Rectal smooth muscle tissue (tissue), 1 donor: ENCODE data around the gene ADD3.
A peak's percentile ranks its signal among the peaks of the same experiment; 100 is the strongest.

ENCODE experiments used
- H3K27ac ChIP-seq: one replicate; pipeline ENCODE4 v1.7.0; 2013; ENCODE audit warnings: low read depth, low read length, inconsistent platforms
- H3K27me3 ChIP-seq: one replicate; pipeline ENCODE4 v1.7.0; 2013; ENCODE audit warnings: low read length; ENCODE audit not compliant: control insufficient read depth, insufficient read depth
- H3K36me3 ChIP-seq: one replicate; pipeline ENCODE4 v1.7.0; 2013; ENCODE audit warnings: low read length; ENCODE audit not compliant: control insufficient read depth, insufficient read depth
- H3K4me1 ChIP-seq: one replicate; pipeline ENCODE4 v1.7.0; 2013; ENCODE audit warnings: low read length; ENCODE audit not compliant: control insufficient read depth, insufficient read depth
- H3K4me3 ChIP-seq: one replicate; pipeline ENCODE4 v1.7.0; 2013; ENCODE audit warnings: low read length
- H3K9ac ChIP-seq: one replicate; pipeline ENCODE4 v1.7.0; 2013; ENCODE audit warnings: low read length

ADD3 gene

DNA sequence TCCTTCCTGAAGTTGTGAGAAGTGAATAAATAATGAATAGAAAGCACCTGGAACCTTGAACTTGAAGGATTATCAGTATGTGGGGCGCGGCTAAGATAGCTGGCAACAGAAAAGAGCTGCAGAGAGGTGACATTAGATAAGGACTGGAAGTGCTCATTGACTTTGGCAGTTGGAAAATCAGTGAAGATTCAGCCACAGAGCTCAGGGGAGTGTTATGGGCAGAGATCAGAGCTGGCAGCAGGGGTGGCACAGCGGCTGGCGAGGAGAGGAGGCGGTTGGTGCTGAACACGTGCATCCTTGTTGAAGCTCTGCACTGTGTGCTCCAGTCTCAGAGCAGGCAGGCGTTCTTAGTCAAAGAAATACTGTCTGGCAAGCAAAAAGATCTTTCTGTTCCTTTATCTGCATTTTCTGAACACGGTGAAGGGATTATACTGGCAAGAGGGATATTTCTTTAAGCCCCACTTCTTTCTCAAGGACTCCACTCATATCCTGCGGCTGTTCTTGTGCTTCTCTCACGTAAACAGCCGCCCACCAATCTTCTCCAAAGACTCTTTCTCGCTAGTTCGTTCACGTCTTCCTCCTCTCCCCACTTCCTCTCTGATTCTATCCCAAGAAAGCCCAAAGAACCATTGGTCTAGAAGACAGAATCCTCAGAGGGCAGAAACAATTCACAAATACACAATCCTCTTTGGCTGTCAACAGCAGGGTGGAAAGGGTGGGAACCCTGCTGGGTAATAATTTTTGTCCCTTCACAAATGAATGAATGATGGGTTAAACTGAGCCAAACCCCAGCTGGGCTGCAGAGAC lies 38.6 kb upstream of the ADD3 start:
- no peak overlapping the region for H3K9ac ChIP-seq
- H3K4me3 ChIP-seq = no peak overlapping the region
- H3K27ac ChIP-seq = no peak overlapping the region

DNA sequence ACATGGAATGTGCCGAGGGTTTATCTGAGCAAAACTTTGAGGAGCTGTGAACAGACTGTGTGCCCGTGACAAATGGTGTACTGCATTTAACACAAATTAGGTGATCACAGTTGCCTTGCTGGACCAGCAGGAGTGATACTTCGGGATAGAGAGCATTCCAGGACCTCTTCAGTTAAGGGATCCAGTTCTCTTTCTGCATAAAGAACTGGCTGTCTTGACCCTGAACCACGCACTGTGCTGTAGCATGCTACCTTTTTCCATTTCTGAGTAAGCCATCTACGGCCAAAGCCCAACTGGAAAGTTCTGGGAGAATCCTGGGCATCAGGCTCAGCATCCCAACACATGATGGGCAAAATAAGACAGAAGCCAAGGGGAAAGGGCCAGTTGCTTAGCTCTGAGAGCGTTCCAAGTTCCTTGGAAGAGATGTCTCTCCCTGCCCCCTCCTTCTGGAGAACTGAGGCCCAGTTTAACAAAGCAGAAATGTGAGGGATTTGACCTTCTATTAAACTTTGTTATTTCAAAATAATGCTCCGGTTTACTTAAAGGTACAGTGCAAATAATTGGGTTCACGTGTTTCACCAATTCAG lies 37.9 kb upstream of the ADD3 start:
- Histone ChIP-seq H3K27me3 (no peaks in the 10 kb centered on the region), H3K9ac (no peak overlapping the region), H3K4me3 (no peak overlapping the region), H3K36me3 (no peaks in the 10 kb centered on the region), H3K27ac (no peak overlapping the region), H3K4me1 (no peaks in the 10 kb centered on the region)

More for the DNA sequence above, 38.6 kb upstream of the ADD3 start:
- H3K27me3 ChIP-seq = no peaks in the 10 kb centered on the region
- H3K36me3 ChIP-seq = no peaks in the 10 kb centered on the region
- H3K4me1 ChIP-seq = no peaks in the 10 kb centered on the region

DNA sequence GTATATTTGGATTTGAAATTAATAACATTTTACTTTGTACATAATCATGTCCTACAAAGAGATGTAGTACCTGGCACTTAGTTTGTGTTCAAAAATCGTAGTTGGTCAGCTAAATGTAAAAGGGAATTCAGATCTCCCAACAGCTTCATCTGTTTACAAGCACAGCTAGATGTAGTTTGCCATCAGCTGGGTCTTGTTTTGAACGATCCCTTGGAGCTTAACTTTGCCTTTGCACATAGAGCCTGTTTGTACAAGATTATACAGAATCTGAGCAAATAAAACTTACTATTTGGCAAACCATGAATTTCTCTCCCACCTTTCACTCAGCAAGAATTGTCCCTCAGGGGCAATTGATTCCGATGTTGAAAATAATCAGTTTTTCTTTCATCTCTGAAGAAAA lies 36.1 kb upstream of the ADD3 start:
- Histone ChIP-seq H3K9ac (no peak overlapping the region), H3K4me3 (no peak overlapping the region), H3K27me3 (no peaks in the 10 kb centered on the region), H3K4me1 (no peaks in the 10 kb centered on the region), H3K36me3 (no peaks in the 10 kb centered on the region), H3K27ac (no peak overlapping the region)

DNA sequence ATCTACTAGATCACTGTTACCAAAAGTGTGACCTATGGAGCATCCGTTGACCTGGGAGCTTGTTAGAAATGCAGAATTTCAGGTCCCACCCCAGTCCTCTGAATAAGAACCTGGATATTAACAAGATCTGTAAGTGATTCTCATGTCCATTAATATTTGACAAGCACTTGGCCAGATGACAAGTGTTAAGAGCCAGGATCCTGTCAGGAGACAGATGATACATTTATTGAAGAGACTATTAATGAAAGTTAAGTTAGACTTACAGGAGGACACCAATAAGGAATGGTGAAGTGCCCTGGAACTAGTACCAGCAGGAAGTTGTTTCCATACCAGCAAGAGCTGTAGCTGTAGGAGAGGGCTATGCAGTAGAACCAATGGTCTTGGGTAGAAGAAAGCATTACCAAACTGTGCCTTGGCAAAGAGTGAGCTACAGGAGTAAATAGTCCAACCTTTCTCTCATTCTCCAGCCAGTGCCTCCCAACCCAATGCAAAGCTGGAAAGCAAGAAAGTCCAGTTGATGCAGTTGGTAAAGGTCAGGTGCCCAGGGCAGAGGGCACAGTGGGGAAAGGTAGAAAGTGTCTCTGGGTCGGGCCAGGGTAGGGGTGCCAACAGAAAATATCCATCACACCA lies 35.3 kb upstream of the ADD3 start:
- Histone ChIP-seq H3K9ac (no peak overlapping the region), H3K27me3 (no peaks in the 10 kb centered on the region), H3K4me1 (no peaks in the 10 kb centered on the region), H3K27ac (no peak overlapping the region), H3K36me3 (no peaks in the 10 kb centered on the region), H3K4me3 (no peak overlapping the region)

DNA sequence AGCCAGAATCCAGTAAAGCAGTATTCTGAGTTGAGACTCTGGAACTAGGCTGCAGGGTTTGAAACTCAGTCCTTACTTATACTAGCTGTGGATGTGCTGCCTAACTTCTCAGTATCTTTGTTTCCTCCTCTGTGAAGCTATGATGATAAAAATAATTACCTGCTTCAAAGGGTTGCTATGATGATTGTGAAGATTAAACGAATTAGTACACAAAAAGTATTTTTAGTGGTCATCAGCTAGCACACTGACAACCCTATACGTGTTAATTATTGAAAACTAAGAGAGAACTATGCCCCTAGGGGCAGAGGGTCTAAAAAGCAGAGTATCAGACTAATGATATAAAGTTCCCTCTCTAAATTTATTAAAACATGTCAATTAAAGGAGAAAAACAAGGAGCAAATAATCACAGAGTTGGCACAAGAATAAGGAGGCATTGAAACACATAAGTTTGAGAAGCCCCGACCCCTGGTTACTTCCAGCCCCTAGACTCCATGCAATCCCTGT lies 34.4 kb upstream of the ADD3 start:
- no peak overlapping the region for H3K9ac ChIP-seq
- H3K27ac ChIP-seq = no peak overlapping the region
- no peaks in the 10 kb centered on the region for H3K4me1 ChIP-seq
- no peaks in the 10 kb centered on the region for H3K36me3 ChIP-seq
- H3K27me3 ChIP-seq = no peaks in the 10 kb centered on the region
- no peak overlapping the region for H3K4me3 ChIP-seq

DNA sequence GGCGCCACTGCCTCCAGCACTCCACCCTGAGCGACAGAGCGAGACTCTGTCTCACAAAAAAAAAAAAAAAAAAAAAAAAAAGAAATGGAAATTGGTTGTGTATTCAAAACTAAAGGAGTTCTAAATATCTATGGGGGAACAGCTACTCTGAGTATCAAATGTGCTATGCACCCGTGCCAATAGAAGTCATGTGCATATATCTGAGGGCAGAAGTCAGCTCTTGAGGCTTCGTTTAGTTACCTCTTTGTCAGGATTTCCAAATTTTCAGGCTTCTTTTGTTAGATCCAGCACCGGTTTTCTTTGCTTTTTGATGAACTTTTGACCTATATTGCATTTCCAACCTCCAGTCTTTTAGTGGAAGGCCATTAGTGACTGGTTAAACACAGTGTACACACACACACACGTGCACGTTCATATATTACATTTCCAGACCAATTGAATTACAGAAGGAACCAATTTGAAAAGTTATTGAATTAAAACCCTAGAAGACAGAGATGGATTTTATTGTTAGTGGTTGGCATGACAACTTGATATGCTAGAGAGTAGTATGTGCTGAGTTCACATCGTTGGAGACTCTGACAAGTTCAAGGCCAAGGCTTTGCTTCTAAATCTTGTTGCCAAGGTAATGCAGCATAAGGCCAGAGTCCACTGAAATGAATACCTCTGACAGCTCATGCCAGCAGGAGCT lies 33.1 kb upstream of the ADD3 start:
- Histone ChIP-seq H3K4me1 (no peaks in the 10 kb centered on the region), H3K9ac (no peak overlapping the region), H3K27ac (no peak overlapping the region), H3K36me3 (no peaks in the 10 kb centered on the region), H3K4me3 (no peak overlapping the region), H3K27me3 (no peaks in the 10 kb centered on the region)

DNA sequence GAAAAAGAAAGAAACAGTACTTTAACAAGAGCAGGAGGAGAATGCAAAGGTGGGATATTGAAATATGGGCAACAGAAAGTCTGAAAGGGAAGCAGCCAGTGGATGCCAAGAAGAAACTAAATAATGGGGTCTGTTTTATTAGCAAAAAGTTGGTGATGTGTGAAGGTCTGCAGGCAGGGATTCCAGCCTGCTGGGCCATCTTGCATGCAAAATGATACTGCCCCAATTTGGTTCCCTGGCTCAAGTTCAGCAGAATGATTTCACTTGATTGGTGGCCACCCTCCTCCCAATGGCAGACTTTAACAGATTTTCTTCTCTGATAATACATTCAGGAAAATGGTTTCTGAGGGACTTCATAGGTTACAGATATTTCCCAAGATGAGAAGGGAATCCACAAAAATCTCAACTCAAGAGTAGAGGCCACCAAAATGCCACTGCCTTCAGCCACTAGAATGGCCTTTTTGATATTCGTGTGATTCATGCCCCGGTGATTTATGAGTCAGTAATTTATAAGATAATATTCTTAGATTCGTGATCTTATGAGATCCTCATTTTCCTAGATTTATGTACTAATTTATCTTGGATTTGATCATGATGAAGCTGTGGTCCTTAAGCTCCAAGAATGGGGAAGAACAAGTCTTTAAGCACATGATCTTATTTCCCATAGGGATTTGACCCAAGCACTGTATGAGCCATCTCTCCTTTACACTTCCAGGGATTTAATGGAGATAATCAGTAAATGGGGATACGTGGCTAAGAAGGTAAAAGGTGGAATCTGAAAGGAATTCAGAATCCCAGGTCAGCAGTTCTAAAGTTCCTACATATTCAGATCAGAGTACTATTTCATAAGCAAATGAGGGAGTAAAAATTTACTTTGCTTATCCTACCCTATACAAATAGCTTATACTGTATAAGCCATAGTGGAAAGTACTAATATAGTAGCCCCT lies 32.3 kb upstream of the ADD3 start:
- Histone ChIP-seq H3K27me3 (no peaks in the 10 kb centered on the region), H3K27ac (no peak overlapping the region), H3K4me1 (no peaks in the 10 kb centered on the region), H3K36me3 (no peaks in the 10 kb centered on the region), H3K9ac (no peak overlapping the region), H3K4me3 (no peak overlapping the region)

DNA sequence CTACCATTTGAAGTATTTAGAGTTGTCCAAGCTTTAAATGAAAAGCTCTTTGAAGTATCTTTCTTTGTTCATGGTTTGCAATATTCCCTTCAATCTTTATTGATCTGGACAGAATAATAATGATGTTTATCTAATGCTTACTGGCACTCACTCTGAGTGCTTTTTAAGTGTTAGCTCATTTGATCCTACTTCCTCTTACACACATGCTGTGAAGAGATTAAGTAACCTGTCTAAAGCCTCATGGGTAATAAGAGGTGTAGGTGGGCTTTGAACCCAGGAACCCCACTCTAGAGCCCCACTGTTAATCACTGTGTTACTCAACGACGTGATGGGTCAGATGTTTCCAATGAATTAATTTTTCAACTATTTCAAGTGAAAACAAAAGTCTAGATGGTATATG lies 31.1 kb upstream of the ADD3 start:
- H3K9ac ChIP-seq = no peak overlapping the region
- H3K36me3 ChIP-seq = no peaks in the 10 kb centered on the region
- H3K27ac ChIP-seq = no peak overlapping the region
- no peaks in the 10 kb centered on the region for H3K27me3 ChIP-seq
- H3K4me3 ChIP-seq = no peak overlapping the region
- H3K4me1 ChIP-seq = no peaks in the 10 kb centered on the region

DNA sequence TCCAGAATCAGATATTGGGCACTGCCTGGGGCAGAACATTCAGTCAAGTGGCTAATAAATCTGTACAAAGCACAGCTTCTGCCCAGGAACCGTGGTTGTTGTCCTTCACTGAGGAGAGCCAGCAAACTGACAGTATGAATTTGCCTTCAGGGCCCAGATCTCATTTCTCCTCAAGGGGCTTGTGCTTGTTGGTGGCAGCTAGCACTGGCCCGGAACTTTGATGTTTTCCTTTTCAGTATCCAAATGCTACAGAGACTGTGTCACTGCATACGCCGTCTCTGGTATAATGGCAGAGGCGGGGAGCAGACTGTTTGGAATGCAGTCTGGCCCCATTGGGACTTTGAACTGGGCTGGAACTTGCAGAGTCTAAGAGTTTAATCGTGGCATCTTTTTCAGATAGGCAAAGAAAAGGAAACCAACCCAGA lies 30.4 kb upstream of the ADD3 start:
- no peak overlapping the region for H3K9ac ChIP-seq
- H3K4me1 ChIP-seq = no peaks in the 10 kb centered on the region
- H3K27me3 ChIP-seq = no peaks in the 10 kb centered on the region
- H3K4me3 ChIP-seq = peak overlapping the region; percentile 22
- H3K36me3 ChIP-seq = no peaks in the 10 kb centered on the region
- H3K27ac ChIP-seq = no peak overlapping the region

DNA sequence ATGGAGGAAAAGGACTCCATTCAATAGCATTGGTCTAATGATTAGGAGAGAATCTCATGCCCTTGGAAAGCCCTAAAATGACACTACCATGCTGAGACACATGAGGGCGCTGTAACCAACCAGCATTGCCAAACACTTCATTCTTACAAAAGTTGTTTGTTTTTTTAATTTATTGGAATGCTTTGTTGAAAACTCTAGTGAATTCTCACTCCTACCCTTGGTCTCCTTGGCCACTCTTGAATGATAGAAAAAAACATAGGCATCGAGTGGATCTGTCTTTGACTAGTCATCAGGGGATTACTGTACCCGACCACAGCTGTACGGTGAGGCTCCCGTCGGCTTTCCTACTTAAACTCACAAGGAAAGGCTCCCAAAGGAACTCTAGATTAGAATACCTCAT lies 29.3 kb upstream of the ADD3 start:
- no peaks in the 10 kb centered on the region for H3K27me3 ChIP-seq
- H3K4me1 ChIP-seq = no peaks in the 10 kb centered on the region
- H3K27ac ChIP-seq = no peak overlapping the region
- H3K36me3 ChIP-seq = no peaks in the 10 kb centered on the region
- H3K9ac ChIP-seq = no peak overlapping the region
- no peak overlapping the region for H3K4me3 ChIP-seq

DNA sequence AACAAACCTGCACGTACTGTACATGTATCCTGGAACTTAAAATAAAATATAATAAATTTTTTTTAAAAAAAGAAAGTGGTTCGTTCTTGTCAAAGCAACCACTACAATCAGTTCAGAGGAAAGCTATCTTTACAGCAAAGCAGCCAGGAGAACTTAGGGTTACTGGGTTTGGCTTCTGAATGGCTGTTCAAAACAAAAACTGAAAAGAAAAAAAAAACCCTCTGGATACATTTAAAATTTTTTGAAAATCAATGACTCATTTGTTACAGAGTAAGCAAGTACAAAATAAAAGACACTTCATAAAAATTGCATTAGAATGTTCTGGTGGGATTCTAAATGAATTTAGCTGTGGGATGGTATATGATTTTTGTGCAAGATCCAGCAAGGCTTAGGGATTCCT lies 28.6 kb upstream of the ADD3 start:
- no peaks in the 10 kb centered on the region for H3K36me3 ChIP-seq
- no peak overlapping the region for H3K9ac ChIP-seq
- no peak overlapping the region for H3K27ac ChIP-seq
- H3K4me3 ChIP-seq = no peak overlapping the region
- H3K27me3 ChIP-seq = no peaks in the 10 kb centered on the region
- H3K4me1 ChIP-seq = no peaks in the 10 kb centered on the region
